GM15510 (cell line): ENCODE results near the gene CCT3.

Experiments
- POLR2A ChIP-seq: IDR thresholded peaks from 3 replicates; pipeline ENCODE4 v1.6.1; 2011; ENCODE audit warnings: borderline replicate concordance; ENCODE audit not compliant: insufficient read length; ENCODE audit errors: extremely low read depth

CCT3 gene

DNA sequence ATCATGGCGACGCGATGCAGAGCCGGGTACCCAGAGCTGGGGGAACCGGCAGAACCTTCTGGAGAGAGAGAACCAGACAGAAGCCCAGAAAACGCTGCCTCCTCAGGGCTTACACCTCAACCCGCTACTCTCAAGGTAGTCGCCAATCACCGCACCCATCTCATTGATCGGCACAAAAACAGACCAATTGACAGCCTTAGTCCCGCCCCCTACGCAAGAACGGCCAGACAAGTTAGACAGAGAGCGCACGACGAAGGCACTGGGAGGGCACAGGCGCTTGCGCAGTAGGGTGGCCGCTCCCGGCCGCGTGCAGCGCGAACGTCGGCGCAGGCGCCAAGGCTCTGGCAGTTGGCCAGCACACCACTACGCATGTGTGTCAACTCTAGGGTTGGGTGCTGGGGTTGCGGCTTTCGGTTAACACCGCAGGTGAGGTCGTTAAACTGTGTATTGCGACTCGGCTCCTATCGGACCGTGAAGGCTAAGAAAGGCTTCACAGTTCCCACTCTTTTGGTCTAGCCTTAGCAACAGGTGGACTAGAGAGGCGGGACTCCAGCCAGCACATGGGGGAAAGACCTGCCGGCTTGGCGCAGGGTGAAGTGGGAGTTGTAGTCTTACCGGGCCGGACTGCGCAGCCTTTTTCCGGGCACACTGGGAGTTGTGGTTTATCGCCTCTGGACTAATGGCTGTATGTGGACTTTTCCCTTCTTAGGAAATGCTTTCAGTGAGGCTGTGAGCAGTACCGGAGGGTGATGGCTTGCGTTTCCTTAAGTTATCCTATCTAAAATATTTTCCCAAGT is at the start of gene CCT3, which contains the start of gene TSACC:
CCT3 (minus strand) TSS at position 113 of the 797 bp plus-strand sequence; CDS start at position 5, 108 bp downstream.
TSACC (plus strand) TSS at position 347 of the 797 bp plus-strand sequence. CDS start 1,232 bp downstream, outside the sequence.
- peak; percentile 87 for TF ChIP-seq POLR2A

DNA sequence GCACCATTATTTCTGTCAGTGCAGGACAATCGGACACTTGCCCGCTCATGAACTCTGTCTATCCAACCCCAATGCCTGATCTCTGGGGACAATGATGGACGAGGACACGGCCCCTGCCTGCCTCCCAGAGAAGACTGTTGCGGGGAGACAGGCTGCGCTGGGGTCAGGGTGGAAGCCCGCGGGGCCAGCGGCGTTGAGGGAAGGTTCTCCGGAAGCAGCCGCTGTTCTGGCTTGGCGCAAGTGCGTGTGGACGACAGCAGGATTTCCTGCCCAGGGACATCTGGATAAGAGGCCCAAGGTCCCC is 49.7 kb upstream of the CCT3 start:
- no peak for TF ChIP-seq POLR2A

DNA sequence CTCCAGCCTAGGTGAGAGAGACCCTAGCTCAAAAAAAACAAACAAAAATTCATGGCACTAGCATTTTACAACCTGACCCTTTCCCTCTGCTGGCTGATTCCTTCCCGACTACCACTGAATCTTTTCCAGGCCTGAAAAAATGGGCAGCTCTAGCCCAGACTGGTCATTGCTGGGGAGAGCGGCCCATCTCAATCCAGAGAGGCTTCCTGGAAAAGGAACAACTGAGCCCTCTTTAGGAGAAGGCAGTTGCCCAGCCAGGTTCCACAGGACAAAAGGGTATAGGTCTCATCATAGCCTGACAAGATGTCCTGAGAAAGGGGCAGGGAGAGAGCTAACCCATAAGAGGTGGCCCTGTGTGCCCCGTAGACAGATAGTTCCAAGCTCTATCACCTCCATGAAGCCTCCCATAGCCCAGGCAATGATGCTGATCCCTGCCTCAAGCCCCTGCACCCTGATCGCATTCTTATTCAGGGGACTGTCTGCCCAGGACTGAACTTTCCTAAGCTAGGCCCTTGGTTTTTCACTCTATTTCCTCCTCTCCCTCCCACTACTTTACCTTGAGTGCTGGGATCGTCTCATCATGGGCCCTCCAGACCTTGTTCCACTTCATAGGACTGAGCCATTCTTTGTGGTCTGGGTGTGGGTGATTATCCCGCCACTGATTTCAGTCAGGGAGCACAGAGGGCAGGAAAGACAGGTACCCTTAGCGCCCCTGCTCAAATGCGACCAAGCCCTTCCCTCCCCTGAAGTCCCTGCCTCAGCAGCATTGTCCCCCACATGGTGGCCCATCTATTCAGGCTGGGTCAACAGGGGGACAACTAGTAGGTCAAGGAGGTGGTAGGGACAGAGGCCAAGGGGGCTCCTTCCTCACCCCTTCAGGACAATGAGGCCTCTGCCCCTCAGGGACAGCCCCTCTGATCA is 49.1 kb upstream of the CCT3 start:
- TF ChIP-seq POLR2A: no peak

DNA sequence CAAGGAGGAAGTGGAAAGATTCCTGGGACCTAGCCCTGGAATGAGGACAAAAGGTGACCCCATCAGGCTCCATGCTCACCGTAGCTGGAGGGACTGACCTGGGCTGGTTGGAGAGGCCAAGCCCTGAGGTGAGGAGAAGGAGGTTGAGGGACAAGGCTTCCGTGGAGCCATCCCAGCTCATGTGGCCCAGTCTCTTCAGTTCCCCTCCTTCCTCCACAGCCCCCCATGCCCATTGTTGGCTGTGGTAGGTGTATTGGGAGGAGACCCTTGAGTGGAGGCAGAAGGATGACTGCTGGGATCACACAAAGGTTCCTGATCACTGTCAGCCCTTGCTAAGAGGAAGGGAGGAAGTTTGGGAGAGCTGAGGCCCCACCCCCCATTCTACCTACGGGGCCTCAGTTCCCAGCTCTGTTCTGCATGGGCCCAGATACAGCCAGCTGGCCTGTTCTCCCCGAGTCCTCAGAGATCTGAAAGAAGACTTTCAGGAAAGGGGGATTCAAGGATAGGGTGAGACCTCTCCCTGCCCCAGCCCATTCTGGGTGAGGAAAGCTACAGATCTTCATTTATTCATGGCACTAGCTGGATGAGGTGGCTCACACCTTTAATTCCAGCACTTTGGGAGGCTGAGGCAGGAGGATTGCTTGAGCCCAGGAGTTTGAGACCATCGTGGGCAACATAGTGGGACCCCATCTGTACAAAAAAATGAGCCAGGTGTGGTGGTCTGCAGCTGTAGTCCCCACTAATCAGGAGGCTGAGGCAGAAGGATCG is 48.2 kb upstream of the CCT3 start:
- TF ChIP-seq POLR2A: no peak

DNA sequence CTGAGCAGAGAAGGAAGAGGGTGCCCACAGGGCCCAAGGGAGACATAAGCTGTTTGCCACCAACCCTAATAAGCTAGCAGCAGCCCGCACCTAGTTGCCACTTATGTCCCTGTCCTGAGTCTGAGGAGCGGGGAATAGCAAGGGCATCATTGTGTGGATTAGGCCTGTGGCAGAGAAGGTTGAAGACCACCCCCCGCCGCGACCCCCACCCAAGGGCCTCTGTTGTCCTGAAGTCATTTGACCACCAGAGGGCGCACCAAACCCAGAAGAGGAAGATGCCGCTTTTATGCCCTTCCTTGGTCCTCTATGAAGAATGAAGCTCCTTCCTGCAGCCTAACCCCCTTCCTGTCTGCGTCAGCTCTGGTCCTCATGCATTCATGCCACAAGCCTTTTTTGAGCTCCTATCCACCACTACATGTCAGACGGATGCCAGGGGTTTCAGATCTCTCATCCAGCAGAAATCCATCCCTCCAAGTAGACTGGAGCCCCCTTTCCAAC is 47.5 kb upstream of the CCT3 start:
- no peak for TF ChIP-seq POLR2A

DNA sequence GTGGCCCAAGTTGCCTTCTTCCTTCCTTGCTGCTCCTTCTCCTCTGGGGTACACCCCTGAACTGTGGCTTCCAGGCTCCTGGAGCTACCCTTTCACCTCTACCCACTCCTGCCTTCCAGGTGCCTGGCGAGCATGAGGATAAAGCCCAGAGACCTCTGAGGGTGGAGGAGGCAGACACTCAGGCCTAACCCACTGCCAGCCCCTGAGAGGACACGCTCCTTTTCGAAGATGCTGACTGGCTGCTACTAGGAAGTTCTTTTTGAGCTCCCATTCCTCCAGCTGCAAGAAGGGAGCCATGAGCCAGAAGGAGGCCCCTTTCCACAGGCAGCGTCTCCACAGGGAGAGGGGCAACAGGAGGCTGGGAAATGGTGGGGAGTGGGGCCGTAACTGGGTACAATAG is 46.6 kb upstream of the CCT3 start:
- no peak for TF ChIP-seq POLR2A

DNA sequence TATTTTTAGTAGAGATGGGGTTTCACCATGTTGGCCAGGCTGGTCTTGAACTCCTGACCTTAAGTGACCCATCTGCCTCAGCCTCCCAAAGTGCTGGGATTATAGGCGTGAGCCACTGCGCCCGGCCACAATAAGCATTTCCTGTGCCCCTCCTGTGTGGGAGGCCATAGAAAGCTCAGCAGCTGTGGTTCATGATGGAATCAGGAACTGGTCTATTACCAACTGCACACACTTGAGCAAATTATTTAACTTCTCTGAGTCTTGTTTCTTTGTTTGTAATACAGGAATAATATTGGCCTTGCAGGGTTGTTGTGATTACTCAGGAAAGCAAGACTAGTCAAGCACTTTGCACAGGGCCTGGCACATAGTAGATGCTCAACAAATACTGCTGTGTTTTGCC is 45.9 kb upstream of the CCT3 start:
- TF ChIP-seq POLR2A: no peak

DNA sequence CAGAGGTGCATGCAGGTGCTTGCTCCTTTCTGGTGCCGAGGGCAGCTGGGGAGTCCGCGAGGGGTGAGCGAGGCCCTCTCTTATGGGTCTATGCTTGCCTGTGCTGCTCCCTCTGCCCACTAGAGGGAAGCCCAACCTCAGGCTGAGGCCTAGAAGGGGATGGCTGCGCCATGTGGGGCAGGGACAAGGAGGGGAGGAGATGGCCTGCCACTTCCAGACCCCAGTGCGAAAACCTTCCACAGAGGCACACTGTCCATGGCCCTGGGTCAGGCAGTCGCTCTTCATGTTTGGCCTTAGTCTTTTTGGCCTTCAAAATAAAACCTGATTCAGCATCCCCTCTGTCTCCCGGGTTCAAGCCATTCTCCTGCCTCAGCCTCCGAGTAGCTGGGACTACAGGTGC is 44.9 kb upstream of the CCT3 start:
- TF ChIP-seq POLR2A: no peak

DNA sequence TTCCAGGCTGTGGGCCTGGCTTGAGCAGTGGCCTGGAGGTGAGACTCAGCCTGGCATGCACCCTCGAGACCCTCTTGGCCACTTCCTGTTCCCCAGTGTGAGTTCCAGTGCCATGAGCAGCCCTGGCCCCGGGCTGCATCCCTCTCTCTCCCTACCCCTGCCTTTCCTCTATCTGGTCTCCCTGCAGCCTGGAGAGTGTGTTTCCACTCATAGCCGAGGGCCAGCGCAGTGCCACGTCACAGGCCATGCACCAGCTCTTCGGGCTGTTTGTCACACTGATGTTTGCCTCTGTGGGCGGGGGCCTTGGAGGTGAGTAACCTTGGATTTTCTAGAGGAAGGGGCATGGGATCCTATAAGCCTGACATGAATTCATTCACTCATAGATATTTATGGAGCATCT is 44.5 kb upstream of the CCT3 start:
- no peak for TF ChIP-seq POLR2A

DNA sequence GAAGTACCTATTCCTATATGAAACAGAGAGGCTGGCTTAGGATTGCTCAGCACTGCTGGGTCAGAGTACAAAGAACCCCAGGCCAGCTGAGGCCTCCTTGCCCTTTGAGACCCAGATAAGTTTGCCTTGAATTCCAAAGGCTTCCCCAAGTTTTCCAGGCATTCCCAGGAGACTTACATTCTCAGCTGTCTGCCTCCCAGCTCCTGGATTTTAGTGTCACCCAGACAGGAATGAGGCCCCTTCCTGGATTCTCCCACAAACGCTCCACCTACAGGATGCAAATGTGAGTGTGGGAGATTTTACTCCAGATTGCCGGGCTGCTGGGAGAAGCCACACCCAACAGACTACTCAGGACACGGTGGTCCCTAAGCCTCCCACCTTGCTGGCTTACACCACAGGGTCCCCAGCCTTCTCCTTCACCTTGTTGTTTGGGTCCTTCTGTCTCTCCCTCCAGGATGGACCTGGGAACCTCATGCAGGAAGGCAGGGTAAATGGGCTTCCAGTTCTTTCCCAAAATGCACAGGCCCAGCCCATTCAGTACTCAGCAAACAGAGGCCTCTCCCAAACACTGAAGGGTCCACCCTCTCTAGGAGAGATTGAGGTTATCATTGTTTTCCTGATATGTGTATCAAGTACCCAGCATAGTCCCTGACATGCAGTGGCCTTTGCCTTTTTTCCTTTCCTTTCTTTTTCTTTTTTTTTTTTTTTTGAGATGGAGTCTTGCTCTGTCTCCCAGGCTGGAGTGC is 41.5 kb upstream of the CCT3 start:
- TF ChIP-seq POLR2A: no peak

DNA sequence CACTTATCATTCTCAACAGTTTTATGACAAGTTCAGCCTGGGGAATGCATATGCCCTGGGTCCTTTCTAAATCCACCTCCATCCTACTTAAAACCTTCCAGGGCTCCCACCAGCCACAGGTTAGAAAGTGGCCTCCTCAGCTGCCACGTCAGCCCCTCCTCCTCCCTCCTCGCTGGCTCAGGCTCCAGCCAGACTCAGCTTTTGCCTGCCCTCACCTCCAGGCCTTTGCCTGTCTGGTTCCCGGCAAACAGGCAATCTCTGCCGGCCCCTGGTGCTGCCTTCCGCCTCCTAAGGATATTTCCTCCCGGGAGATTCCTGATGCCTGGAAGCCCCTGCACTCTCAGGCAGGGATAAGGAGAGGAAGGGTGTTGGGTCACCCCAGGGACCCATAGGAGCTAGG is 40.5 kb upstream of the CCT3 start:
- TF ChIP-seq POLR2A: no peak

DNA sequence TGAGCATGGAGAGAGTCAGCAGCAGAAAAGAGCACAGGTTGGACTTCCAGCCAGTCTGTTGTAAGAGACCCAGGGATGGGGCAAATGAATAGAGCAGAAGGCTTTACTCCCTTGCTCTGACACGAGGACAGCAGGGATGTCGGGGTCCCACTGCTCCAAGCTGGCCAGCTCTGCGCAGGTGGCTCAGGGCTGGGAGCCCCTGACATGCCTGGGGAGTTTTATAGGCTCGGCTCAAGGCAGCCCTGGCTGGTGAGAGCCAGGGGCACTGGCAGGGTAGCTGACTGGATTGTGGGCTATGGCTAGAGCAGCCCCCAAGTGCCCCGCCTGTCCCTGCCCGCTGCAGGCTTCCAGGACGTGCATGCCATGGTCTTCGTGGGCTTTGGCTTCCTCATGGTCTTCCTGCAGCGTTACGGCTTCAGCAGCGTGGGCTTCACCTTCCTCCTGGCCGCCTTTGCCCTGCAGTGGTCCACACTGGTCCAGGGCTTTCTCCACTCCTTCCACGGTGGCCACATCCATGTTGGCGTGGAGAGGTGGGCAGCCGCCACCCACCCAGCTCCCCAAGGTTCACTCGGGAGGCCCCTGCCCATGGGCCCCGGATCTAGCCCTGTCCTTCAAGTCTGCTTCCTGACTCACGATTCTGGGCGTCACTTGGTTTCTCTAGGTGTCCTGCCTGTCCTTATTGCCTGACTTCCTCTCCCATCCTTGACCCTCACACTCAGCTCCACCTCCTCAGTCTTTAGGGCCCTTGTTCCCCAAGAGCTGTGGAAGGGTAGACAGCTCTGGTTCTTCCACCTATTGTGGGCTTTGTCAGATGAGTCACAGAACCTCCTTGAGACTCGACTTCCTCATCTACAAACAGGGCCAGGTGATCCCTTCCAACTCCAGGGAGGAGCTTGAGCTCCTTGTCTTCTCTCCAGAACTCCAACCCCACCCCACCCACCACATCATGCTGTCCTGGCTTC is 39.1 kb upstream of the CCT3 start:
- no peak for TF ChIP-seq POLR2A

DNA sequence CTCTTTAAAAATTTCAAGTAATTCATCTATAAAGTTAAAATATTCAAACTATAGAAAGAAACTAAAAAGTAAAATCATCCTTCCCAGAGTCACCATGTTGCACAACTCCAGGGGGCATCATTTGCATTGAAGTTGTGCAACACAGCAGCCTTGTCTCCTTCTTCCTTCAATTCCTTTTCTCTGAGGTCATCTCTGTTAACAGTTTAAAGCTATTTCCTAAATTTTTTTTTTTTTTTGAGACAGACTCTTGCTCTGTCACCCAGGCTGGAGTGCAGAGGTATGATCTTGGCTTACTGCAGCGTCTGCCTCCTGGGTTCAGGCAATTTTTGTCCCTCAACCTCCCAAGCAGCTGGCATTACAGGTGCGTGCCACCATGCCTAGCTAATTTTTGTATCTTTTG is 38.1 kb upstream of the CCT3 start:
- no peak for TF ChIP-seq POLR2A
